Tibial nerve (tissue), 4 donors: ENCODE measurements around the gene PLCG1.

Experiments
- EP300 ChIP-seq, 2 donors: sonication (generic); formaldehyde crosslinking; IDR thresholded peaks; one replicate each; pipeline ENCODE4 v1.6.1; 2017; ENCODE audit warnings: antibody characterized with exemption in 2 of 2, mild to moderate bottlenecking in 1 of 2
- POLR2A ChIP-seq, 2 donors: fragments of 450-650 bp; IDR thresholded peaks; one replicate each; pipeline ENCODE4 v1.6.1; 2017; ENCODE audit warnings: antibody characterized with exemption in 2 of 2, mild to moderate bottlenecking in 2 of 2, moderate library complexity in 2 of 2
- TF ChIP-seq, protein P1 (sequence below), 5 experiments: fragments of 200-600 bp in 3 of 5; fragments of 450-650 bp in 2 of 5; sonication (generic) in 3 of 5; IDR thresholded peaks; one replicate each; pipeline ENCODE4 v1.5.1; 2016 to 2019; ENCODE audit warnings: antibody characterized with exemption in 5 of 5, mild to moderate bottlenecking in 3 of 5, moderate library complexity in 2 of 5

DNA sequence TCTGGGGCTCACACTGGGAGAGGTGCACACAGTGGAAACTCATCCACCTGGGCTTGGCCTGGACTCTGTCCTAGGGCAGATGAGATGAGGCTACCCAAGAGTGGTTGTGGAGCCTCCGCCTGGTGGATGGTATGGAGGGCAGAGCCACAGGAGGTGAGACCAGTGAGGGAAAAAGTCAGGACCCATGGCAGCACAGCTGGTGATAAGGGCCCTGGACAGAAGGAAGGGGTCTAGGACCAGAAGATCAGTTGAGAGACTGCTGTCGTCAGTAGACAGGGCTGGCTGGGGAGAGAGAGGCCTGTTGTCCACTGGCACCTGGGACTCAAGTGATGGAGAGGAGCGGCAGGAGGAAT lies 29.8 kb downstream of the PLCG1 start:
- TF ChIP-seq, protein P1, sequence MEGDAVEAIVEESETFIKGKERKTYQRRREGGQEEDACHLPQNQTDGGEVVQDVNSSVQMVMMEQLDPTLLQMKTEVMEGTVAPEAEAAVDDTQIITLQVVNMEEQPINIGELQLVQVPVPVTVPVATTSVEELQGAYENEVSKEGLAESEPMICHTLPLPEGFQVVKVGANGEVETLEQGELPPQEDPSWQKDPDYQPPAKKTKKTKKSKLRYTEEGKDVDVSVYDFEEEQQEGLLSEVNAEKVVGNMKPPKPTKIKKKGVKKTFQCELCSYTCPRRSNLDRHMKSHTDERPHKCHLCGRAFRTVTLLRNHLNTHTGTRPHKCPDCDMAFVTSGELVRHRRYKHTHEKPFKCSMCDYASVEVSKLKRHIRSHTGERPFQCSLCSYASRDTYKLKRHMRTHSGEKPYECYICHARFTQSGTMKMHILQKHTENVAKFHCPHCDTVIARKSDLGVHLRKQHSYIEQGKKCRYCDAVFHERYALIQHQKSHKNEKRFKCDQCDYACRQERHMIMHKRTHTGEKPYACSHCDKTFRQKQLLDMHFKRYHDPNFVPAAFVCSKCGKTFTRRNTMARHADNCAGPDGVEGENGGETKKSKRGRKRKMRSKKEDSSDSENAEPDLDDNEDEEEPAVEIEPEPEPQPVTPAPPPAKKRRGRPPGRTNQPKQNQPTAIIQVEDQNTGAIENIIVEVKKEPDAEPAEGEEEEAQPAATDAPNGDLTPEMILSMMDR (IDR thresholded peaks at IDR 0.05), result no peak
- TF ChIP-seq POLR2A (IDR thresholded peaks at IDR 0.05) (no peak), EP300 (IDR thresholded peaks at IDR 0.05) (no peak)
